ENCODE data around the gene KRT86. TPM values are rescaled to one million over a fixed set of nuclear protein-coding genes. Genes with fewer than 3 reads are reported as not detected.

KRT86 gene
- total and polyA plus RNA-seq, 2 of the 8 experiments (the other 6 are each of a cell fraction or from before 2014, with no cell fraction given), result 0.12 TPM; not detected in 1

DNA sequence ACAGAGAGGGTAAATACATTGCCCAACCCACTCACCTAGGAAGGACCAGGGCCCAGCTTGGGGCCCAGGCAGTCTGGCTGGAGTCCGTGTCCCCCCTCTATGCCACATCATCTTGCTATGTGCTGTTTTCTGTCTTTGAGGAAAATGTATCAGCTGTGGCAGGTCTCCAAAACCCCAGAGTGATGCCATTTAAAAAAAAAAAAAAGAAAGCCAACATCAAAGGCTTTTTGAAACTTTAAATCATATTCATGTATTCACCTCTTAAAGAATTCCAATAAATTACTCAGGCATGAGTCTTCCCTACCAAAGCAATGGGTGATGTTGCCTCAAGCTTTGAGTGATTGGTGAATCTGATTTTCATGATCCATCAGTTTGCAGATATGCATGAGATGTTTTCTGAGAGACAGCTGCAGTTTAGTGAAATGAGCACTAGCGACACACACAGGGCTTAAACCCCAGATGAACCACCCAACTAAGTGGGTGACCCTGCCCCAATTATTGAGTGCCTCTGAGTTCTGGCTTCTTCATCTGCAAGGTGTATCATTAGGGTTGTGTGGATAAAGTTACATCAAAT, 10.8 kb downstream of the KRT86 start:
- H3K36me3 ChIP-seq (ENCODE audit: control insufficient read depth in 2 of 4, insufficient read depth in 4 of 4, low read length in 3 of 4), result no peaks in the 10 kb centered on the region
- no peak for DNase-seq (ENCODE audit: low read depth in 1 of 2, low spot score in 2 of 2)
- CTCF ChIA-PET (ENCODE audit: partially characterized antibody), result interaction anchor here (0.7 to 4.4 kb wide), 23 partner anchors 10 to 271 kb away, joined by 3 to 38 read pairs (median 5); partner anchors contain the start of gene KRT86
- no peaks in the 10 kb centered on the region for H4K20me1 ChIP-seq (replicated peaks in 1 of 2; ENCODE audit: control insufficient read depth in 1 of 2, insufficient read depth in 2 of 2, low read length in 2 of 2)
- 74% methylated on average over 2 of the region's 2 CpGs; no CpG with 5 or more reads in 1 of the 2 experiments for WGBS, 2 experiments (ENCODE audit: extremely low coverage in 1 of 2, insufficient coverage in 1 of 2, insufficient read length in 1 of 2, insufficient replicate concordance in 2 of 2, low coverage in 1 of 2, low lambda C conversion rate in 2 of 2, missing lambda C conversion rate in 1 of 2)
- POLR2A ChIA-PET (ENCODE audit: partially characterized antibody), result no interaction called here
- no peak overlapping the region for H2BK20ac ChIP-seq (ENCODE audit: low read length)
- H3K4me3 ChIP-seq (ENCODE audit: extremely low read depth in 1 of 4, insufficient read depth in 2 of 4, low read depth in 3 of 4, low read length in 4 of 4), result no peak overlapping the region
- H3K23ac ChIP-seq (ENCODE audit: insufficient read length), result no peak overlapping the region
- no peak overlapping the region for H2BK15ac ChIP-seq (ENCODE audit: low read length)
- H3K9me3 ChIP-seq (ENCODE audit: insufficient read depth in 2 of 2, low read depth in 1 of 2, low read length in 1 of 2), result no peaks in the 10 kb centered on the region
- no peaks in the 10 kb centered on the region for H3K27me3 ChIP-seq (replicated peaks in 1 of 4; ENCODE audit: control insufficient read depth in 3 of 4, extremely low read depth in 1 of 4, insufficient read depth in 3 of 4, low read length in 3 of 4)
- no peak overlapping the region for H3K14ac ChIP-seq (ENCODE audit: insufficient read length)
- H3K23me2 ChIP-seq (ENCODE audit: low read depth, low read length), result 0 out of 2 replicates have a peak, but pooled peaks cover 2% of the 10 kb centered on the region
- H4K5ac ChIP-seq (ENCODE audit: insufficient read length, low read depth, low read length), result no peak overlapping the region
- H3K79me1 ChIP-seq (ENCODE audit: low read depth, low read length), result no peaks in the 10 kb centered on the region
- no peak overlapping the region for H3K27ac ChIP-seq (ENCODE audit: low read depth, low read length)
- no peak overlapping the region for H3K18ac ChIP-seq (ENCODE audit: extremely low read depth, low read length)
- H3K9ac ChIP-seq (replicated peaks in 1 of 4; ENCODE audit: extremely low read depth in 1 of 4, low read depth in 3 of 4, low read length in 3 of 4), result no peak overlapping the region
- H2BK12ac ChIP-seq (ENCODE audit: low read depth, low read length), result no peak overlapping the region
- H4K8ac ChIP-seq (ENCODE audit: extremely low read depth, insufficient read depth, low read length), result no peak overlapping the region
- no peak overlapping the region for H2AK5ac ChIP-seq (ENCODE audit: low read depth, low read length)
- no peak overlapping the region for H2BK5ac ChIP-seq (ENCODE audit: low read depth, low read length)
- no peak for FAIRE-seq
- H3K56ac ChIP-seq (replicated peaks; ENCODE audit: insufficient read length, low read depth, low read length), result no peak overlapping the region
- H3K4me2 ChIP-seq (ENCODE audit: insufficient read depth in 1 of 2, low read depth in 2 of 2, low read length in 2 of 2), result no peak overlapping the region
- no peak overlapping the region for H3K4ac ChIP-seq (replicated peaks; ENCODE audit: insufficient read length, low read depth, low read length)
- H4K91ac ChIP-seq (replicated peaks; ENCODE audit: insufficient read length, low read length), result no peak overlapping the region
- peaks cover 0 to 2% (median 0%) of the 10 kb centered on the region in 4 experiments; a peak in 1 of 7 replicates for H3K4me1 ChIP-seq (replicated peaks in 1 of 4; ENCODE audit: control insufficient read depth in 3 of 4, insufficient read depth in 4 of 4, low read length in 3 of 4)
- no peak overlapping the region for H2AFZ ChIP-seq (ENCODE audit: low read length)
- H2BK120ac ChIP-seq (replicated peaks; ENCODE audit: low read depth, low read length), result no peak overlapping the region
- no peaks in the 10 kb centered on the region for H3K79me2 ChIP-seq (ENCODE audit: control insufficient read depth in 1 of 2, insufficient read depth in 2 of 2, low read length in 2 of 2)
- TF ChIP-seq SP1 (IDR thresholded peaks at IDR 0.05; ENCODE audit: low read depth, low read length) (no peak), RAD21 (IDR thresholded peaks at IDR 0.05 in 1 of 2, conservative IDR thresholded peaks at IDR 0.05 in 1 of 2; ENCODE audit: low read depth in 2 of 2, low read length in 2 of 2) (no peak), SIX5 (IDR thresholded peaks at IDR 0.05; ENCODE audit: low read depth, low read length) (no peak), CREB1 (IDR thresholded peaks at IDR 0.05) (no peak), POLR2A (IDR thresholded peaks at IDR 0.05; ENCODE audit: control extremely low read depth in 1 of 2, low read depth in 2 of 2, low read length in 2 of 2) (no peak), SRF (IDR thresholded peaks at IDR 0.05; ENCODE audit: low read depth, low read length) (no peak), GTF2F1 (IDR thresholded peaks at IDR 0.05; ENCODE audit: borderline replicate concordance, low read depth, low read length) (no peak), POLR2AphosphoS5 (IDR thresholded peaks at IDR 0.05; ENCODE audit: low read depth, low read length) (no peak), SIN3A (conservative IDR thresholded peaks at IDR 0.05 in 1 of 2, IDR thresholded peaks at IDR 0.05 in 1 of 2; ENCODE audit: low read depth in 1 of 2, low read length in 2 of 2) (no peak), POU5F1 (IDR thresholded peaks at IDR 0.05; ENCODE audit: low read depth, low read length) (no peak)
- TF ChIP-seq, protein P1, sequence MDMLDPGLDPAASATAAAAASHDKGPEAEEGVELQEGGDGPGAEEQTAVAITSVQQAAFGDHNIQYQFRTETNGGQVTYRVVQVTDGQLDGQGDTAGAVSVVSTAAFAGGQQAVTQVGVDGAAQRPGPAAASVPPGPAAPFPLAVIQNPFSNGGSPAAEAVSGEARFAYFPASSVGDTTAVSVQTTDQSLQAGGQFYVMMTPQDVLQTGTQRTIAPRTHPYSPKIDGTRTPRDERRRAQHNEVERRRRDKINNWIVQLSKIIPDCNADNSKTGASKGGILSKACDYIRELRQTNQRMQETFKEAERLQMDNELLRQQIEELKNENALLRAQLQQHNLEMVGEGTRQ (IDR thresholded peaks at IDR 0.05; ENCODE audit: low read length), result no peak
